ENCODE data around the gene HARBI1. TPM values are rescaled to one million over a fixed set of nuclear protein-coding genes. Genes with fewer than 3 reads are reported as not detected.

Gene HARBI1
- total RNA-seq, 1 experiment from 2014 or later, result 8.2 TPM

- no peaks in the 10 kb centered on the region for H3K4me1 Mint-ChIP-seq (ENCODE audit: low read depth, unreplicated experiment)
- CTCF ChIA-PET, result interaction anchor here (0.7 kb wide), 1 partner anchor 54 kb away, joined by 3 read pairs; no protein-coding TSS in a partner anchor
- H3K27ac Mint-ChIP-seq (ENCODE audit: unreplicated experiment), result no peak overlapping the region
- intact Hi-C loops (cut with micrococcal nuclease; ENCODE audit: unreplicated experiment), result no loop called here
- peaks cover 10% of the 10 kb centered on the region for H3K36me3 Mint-ChIP-seq (ENCODE audit: insufficient read depth, unreplicated experiment)
- DNase-seq, result no peak
- H3K4me3 Mint-ChIP-seq (ENCODE audit: low read depth, unreplicated experiment), result no peak overlapping the region
- H3K27me3 Mint-ChIP-seq (ENCODE audit: unreplicated experiment), result no peaks in the 10 kb centered on the region
- no peaks in the 10 kb centered on the region for H3K9me3 Mint-ChIP-seq (ENCODE audit: low read depth, unreplicated experiment)
- no TSS peak for BruUV-seq (replicated peaks)
- TF ChIP-seq CTCF (IDR thresholded peaks at IDR 0.05; ENCODE audit: unreplicated experiment), result no peak
Measured at GRCh38 chr11:46633291-46634217, 16.5 kb upstream of the HARBI1 start.

- H3K4me3 Mint-ChIP-seq (ENCODE audit: low read depth, unreplicated experiment), result no peak overlapping the region
- intact Hi-C loops (cut with micrococcal nuclease; ENCODE audit: unreplicated experiment), result no loop called here
- peaks cover 10% of the 10 kb centered on the region for H3K36me3 Mint-ChIP-seq (ENCODE audit: insufficient read depth, unreplicated experiment)
- H3K27me3 Mint-ChIP-seq (ENCODE audit: unreplicated experiment), result no peaks in the 10 kb centered on the region
- no TSS peak for BruUV-seq (replicated peaks)
- CTCF ChIA-PET, result no interaction called here
- H3K27ac Mint-ChIP-seq (ENCODE audit: unreplicated experiment), result no peak overlapping the region
- no peaks in the 10 kb centered on the region for H3K9me3 Mint-ChIP-seq (ENCODE audit: low read depth, unreplicated experiment)
- no peaks in the 10 kb centered on the region for H3K4me1 Mint-ChIP-seq (ENCODE audit: low read depth, unreplicated experiment)
- DNase-seq, result no peak
- TF ChIP-seq CTCF (IDR thresholded peaks at IDR 0.05; ENCODE audit: unreplicated experiment), result no peak
Measured at GRCh38 chr11:46632502-46632901, 15.5 kb upstream of the HARBI1 start.

- TF ChIP-seq CTCF (IDR thresholded peaks at IDR 0.05; ENCODE audit: unreplicated experiment), result no peak
- H3K36me3 Mint-ChIP-seq (ENCODE audit: insufficient read depth, unreplicated experiment), result peaks cover 10% of the 10 kb centered on the region
- no peaks in the 10 kb centered on the region for H3K9me3 Mint-ChIP-seq (ENCODE audit: low read depth, unreplicated experiment)
- intact Hi-C loops (cut with micrococcal nuclease; ENCODE audit: unreplicated experiment), result no loop called here
- H3K4me3 Mint-ChIP-seq (ENCODE audit: low read depth, unreplicated experiment), result no peak overlapping the region
- BruUV-seq (replicated peaks), result no TSS peak
- no peaks in the 10 kb centered on the region for H3K4me1 Mint-ChIP-seq (ENCODE audit: low read depth, unreplicated experiment)
- no peaks in the 10 kb centered on the region for H3K27me3 Mint-ChIP-seq (ENCODE audit: unreplicated experiment)
- no peak for DNase-seq
- no peak overlapping the region for H3K27ac Mint-ChIP-seq (ENCODE audit: unreplicated experiment)
- CTCF ChIA-PET, result interaction anchor here (0.6 kb wide), 1 partner anchor 212 kb away, joined by 3 read pairs; no protein-coding TSS in a partner anchor
Measured at GRCh38 chr11:46631676-46632075, 14.6 kb upstream of the HARBI1 start.

GRCh38 chr11:46630237-46630636 lies 13.2 kb upstream of the HARBI1 start:
- Mint-ChIP-seq H3K27ac (ENCODE audit: unreplicated experiment) (no peak overlapping the region), H3K9me3 (ENCODE audit: low read depth, unreplicated experiment) (no peaks in the 10 kb centered on the region), H3K4me1 (ENCODE audit: low read depth, unreplicated experiment) (peaks cover 7% of the 10 kb centered on the region), H3K36me3 (ENCODE audit: insufficient read depth, unreplicated experiment) (peaks cover 14% of the 10 kb centered on the region), H3K27me3 (ENCODE audit: unreplicated experiment) (no peaks in the 10 kb centered on the region), H3K4me3 (ENCODE audit: low read depth, unreplicated experiment) (no peak overlapping the region)
- TF ChIP-seq CTCF (IDR thresholded peaks at IDR 0.05; ENCODE audit: unreplicated experiment), result no peak
- CTCF ChIA-PET, result no interaction called here
- no TSS peak for BruUV-seq (replicated peaks)
- no peak for DNase-seq
- intact Hi-C loops (cut with micrococcal nuclease; ENCODE audit: unreplicated experiment), result no loop called here
